Caco-2 (cell line): Measurements from ENCODE around the gene ATP8A1. TPM values are rescaled to one million over a fixed set of nuclear protein-coding genes. Genes with fewer than 3 reads are reported as not detected.
"Not testable (repeated sequence)": the region's sequence is repeated elsewhere in the genome, so short reads cannot be mapped to it uniquely, and the experiment has no call there.

Source experiments
- BruUV-seq: library from RNA; stranded (reverse); fragments of 400-500 nt; replicated peaks from 2 replicates; lab custom pipeline; 2021; lab: Mats Ljungman, UMichigan
- CTCF ChIA-PET: fragments of 300-600 bp; sonication (Branson Sonifier 250); formaldehyde crosslinking; loops from one replicate; lab custom pipeline; 2022; ENCODE audit warnings: antibody characterized with exemption; lab: Charles Lee
- POLR2A ChIA-PET: fragments of 300-600 bp; sonication (Branson Sonifier 250); formaldehyde crosslinking; loops from one replicate; lab custom pipeline; 2022; ENCODE audit warnings: antibody characterized with exemption; lab: Charles Lee
- DNase-seq, 2 experiments: peaks; one replicate each; pipeline versions ENCODE4 v3.0.0 to v3.0.0-alpha.2; 2020 to 2022
- H3K27me3 ChIP-seq: replicated peaks from 2 replicates; pipeline ENCODE4 v1.6.0; 2011; ENCODE audit warnings: low read length; ENCODE audit not compliant: control insufficient read depth, insufficient read depth
- H3K36me3 ChIP-seq: 2 replicates; pipeline ENCODE4 v1.5.1; 2011; ENCODE audit warnings: low read length; ENCODE audit not compliant: control insufficient read depth, insufficient read depth
- H3K4me1 ChIP-seq: fragments of 250-450 bp; sonication (Bioruptor Pico); 2 replicates; pipeline ENCODE4 v1.5.1; 2020; ENCODE audit warnings: mild to moderate bottlenecking
- H3K4me3 ChIP-seq: 2 replicates; pipeline ENCODE4 v1.5.1; 2011; ENCODE audit warnings: low read depth, mild to moderate bottlenecking, control low read depth, low read length
- H3K9me3 ChIP-seq: fragments of 250-450 bp; sonication (Bioruptor Pico); 2 replicates; pipeline ENCODE4 v1.5.1; 2020; ENCODE audit warnings: mild to moderate bottlenecking, moderate library complexity
- H3K27ac Mint-ChIP-seq: one replicate; pipeline ENCODE4 v1.8.0; 2022; ENCODE audit warnings: mixed read lengths; ENCODE audit not compliant: unreplicated experiment
- H3K27me3 Mint-ChIP-seq: one replicate; pipeline ENCODE4 v1.8.0; 2022; ENCODE audit warnings: mixed read lengths; ENCODE audit not compliant: insufficient read depth, unreplicated experiment
- H3K36me3 Mint-ChIP-seq: one replicate; pipeline ENCODE4 v1.8.0; 2022; ENCODE audit warnings: mild to moderate bottlenecking, mixed read lengths; ENCODE audit not compliant: insufficient read depth, unreplicated experiment
- H3K4me1 Mint-ChIP-seq: one replicate; pipeline ENCODE4 v1.8.0; 2022; ENCODE audit warnings: low read depth, mixed read lengths; ENCODE audit not compliant: unreplicated experiment
- H3K4me3 Mint-ChIP-seq: one replicate; pipeline ENCODE4 v1.8.0; 2022; ENCODE audit warnings: mild to moderate bottlenecking, moderate library complexity, mixed read lengths; ENCODE audit not compliant: unreplicated experiment
- H3K9me3 Mint-ChIP-seq: one replicate; pipeline ENCODE4 v1.8.0; 2022; ENCODE audit warnings: mixed read lengths; ENCODE audit not compliant: unreplicated experiment
- CTCF ChIP-seq, 2 experiments: fragments of 200-600 bp in 1 of 2; IDR thresholded peaks; 1 replicate in 1 of 2; 2 replicates in 1 of 2; pipeline versions ENCODE4 v1.5.1 to v1.8.0; 2011 to 2022; ENCODE audit warnings: antibody characterized with exemption in 1 of 2, control low read depth in 1 of 2, inconsistent platforms in 1 of 2, low read depth in 1 of 2, low read length in 1 of 2, mild to moderate bottlenecking in 1 of 2, moderate library complexity in 1 of 2; ENCODE audit not compliant: insufficient read depth in 1 of 2, severe bottlenecking in 1 of 2, unreplicated experiment in 1 of 2
- intact Hi-C: fragments of 100-400 bp; cut with micrococcal nuclease; formaldehyde crosslinking; loops from one replicate; pipeline ENCODE4 v1.10.0; 2022; ENCODE audit not compliant: unreplicated experiment
- total RNA-seq: library from RNA; stranded (reverse); gene quantifications from 2 replicates; pipeline ENCODE4 v1.2.3, GENCODE V29; 2022

ATP8A1 gene
- total RNA-seq, 1 experiment from 2014 or later: 9.3 TPM

- CTCF ChIA-PET: no interaction called here
- no peak overlapping the region for H3K27ac Mint-ChIP-seq
- no peaks in the 10 kb centered on the region for H3K36me3 Mint-ChIP-seq
- no TSS peak for BruUV-seq
- H3K27me3 Mint-ChIP-seq: no peaks in the 10 kb centered on the region
- Histone ChIP-seq H3K27me3 (no peaks in the 10 kb centered on the region), H3K9me3 (no peaks in the 10 kb centered on the region), H3K4me3 (no peak overlapping the region), H3K36me3 (no peaks in the 10 kb centered on the region), H3K4me1 (peaks cover 6% of the 10 kb centered on the region)
- POLR2A ChIA-PET: no interaction called here
- no peak for DNase-seq
- H3K4me1 Mint-ChIP-seq: peaks cover under 1% of the 10 kb centered on the region
- intact Hi-C loops: no loop called here
- H3K4me3 Mint-ChIP-seq: no peak overlapping the region
- no peaks in the 10 kb centered on the region for H3K9me3 Mint-ChIP-seq
- no peak for TF ChIP-seq CTCF (IDR thresholded peaks at IDR 0.05; ENCODE audit: insufficient read depth in 1 of 2, low read depth in 1 of 2, low read length in 1 of 2, severe bottlenecking in 1 of 2, unreplicated experiment in 1 of 2)
Observed at GRCh38 chr4:42488114-42488513, 168.8 kb downstream of the ATP8A1 start.

DNA sequence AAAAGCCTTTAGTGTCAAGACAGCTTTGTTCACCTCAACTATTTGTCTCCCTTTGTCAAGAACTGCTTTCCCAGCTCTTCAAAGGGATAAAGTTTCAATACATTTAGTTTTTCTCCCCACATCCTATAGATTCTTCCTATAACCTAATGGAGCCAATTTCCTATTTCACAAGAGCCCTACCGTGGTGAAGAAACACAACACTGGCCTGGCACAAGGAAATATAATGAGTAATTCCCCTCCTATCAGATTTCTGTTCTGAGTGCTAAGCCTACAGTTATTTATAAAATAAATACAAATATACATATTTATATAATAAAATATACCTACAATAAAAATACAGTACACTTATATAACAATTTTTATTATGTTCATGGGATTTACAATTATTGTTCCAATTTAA is 169.7 kb downstream of the ATP8A1 start:
- POLR2A ChIA-PET: no interaction called here
- intact Hi-C loops: no loop called here
- Mint-ChIP-seq H3K27me3 (no peaks in the 10 kb centered on the region), H3K9me3 (no peaks in the 10 kb centered on the region), H3K27ac (no peak overlapping the region), H3K4me1 (peaks cover 9% of the 10 kb centered on the region), H3K4me3 (no peak overlapping the region), H3K36me3 (no peaks in the 10 kb centered on the region)
- H3K27me3 ChIP-seq: no peaks in the 10 kb centered on the region
- BruUV-seq: no TSS peak
- H3K4me1 ChIP-seq: no peaks in the 10 kb centered on the region
- CTCF ChIA-PET: no interaction called here
- no peak for TF ChIP-seq CTCF (IDR thresholded peaks at IDR 0.05; ENCODE audit: insufficient read depth in 1 of 2, low read depth in 1 of 2, low read length in 1 of 2, severe bottlenecking in 1 of 2, unreplicated experiment in 1 of 2)
- H3K36me3 ChIP-seq: no peaks in the 10 kb centered on the region
- H3K4me3 ChIP-seq: no peak overlapping the region
- no peaks in the 10 kb centered on the region for H3K9me3 ChIP-seq
- no peak for DNase-seq

DNA sequence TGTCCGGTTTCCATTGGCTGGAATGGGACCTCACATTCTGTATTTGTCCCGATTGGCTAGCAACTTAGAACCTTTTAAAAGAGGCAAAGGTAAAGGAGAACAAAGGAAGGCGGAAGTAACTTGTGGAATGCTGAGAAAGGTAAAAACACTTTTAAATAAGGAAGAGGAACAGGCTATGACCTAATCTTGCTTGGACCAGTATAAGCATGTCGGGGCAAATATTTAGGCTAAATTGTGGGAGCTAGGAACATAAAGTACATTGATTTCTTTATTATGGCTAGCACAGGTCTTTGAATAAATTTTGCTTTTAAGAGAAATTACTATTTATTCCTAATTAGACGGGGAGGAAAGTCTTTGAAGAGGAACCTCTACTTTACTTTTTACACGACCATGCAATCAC is 170.7 kb downstream of the ATP8A1 start:
- H3K4me3 ChIP-seq, H3K9me3 Mint-ChIP-seq, POLR2A ChIA-PET, H3K4me3 Mint-ChIP-seq, H3K36me3 Mint-ChIP-seq, H3K9me3 ChIP-seq, BruUV-seq, H3K27ac Mint-ChIP-seq, DNase-seq, H3K27me3 ChIP-seq, H3K27me3 Mint-ChIP-seq, intact Hi-C loops, H3K4me1 Mint-ChIP-seq, CTCF ChIA-PET, H3K4me1 ChIP-seq, H3K36me3 ChIP-seq: not testable (repeated sequence)

- H3K4me3 ChIP-seq: no peak overlapping the region
- POLR2A ChIA-PET: no interaction called here
- H3K4me1 ChIP-seq: no peaks in the 10 kb centered on the region
- no TSS peak for BruUV-seq
- Mint-ChIP-seq H3K27me3 (no peaks in the 10 kb centered on the region), H3K9me3 (no peaks in the 10 kb centered on the region), H3K4me3 (no peak overlapping the region), H3K36me3 (no peaks in the 10 kb centered on the region), H3K27ac (no peak overlapping the region), H3K4me1 (peaks cover 9% of the 10 kb centered on the region)
- intact Hi-C loops: no loop called here
- DNase-seq: no peak
- no peaks in the 10 kb centered on the region for H3K36me3 ChIP-seq
- H3K9me3 ChIP-seq: no peaks in the 10 kb centered on the region
- TF ChIP-seq CTCF (IDR thresholded peaks at IDR 0.05; ENCODE audit: insufficient read depth in 1 of 2, low read depth in 1 of 2, low read length in 1 of 2, severe bottlenecking in 1 of 2, unreplicated experiment in 1 of 2): no peak
- H3K27me3 ChIP-seq: no peaks in the 10 kb centered on the region
- CTCF ChIA-PET: no interaction called here
Observed at GRCh38 chr4:42484630-42485029, 172.3 kb downstream of the ATP8A1 start.
